ENCODE measurements around the gene HTT.

DNA sequence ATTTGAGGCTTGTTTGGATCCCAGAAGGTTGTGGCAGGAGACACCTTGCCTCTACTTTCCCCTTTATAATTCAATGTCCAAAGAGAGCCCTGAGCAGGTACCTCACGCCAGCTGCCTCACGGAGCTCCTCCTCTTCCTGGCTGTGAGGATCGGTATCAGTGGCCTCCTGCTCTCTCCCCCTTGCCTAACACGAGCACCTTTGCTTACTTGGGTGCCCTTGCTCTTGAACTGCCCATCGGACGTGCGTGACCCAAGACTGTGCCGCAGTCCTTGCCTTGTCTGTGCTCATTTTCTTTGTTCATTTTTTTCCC is 146.7 kb downstream of the HTT start:
- TF ChIP-seq, protein P1, sequence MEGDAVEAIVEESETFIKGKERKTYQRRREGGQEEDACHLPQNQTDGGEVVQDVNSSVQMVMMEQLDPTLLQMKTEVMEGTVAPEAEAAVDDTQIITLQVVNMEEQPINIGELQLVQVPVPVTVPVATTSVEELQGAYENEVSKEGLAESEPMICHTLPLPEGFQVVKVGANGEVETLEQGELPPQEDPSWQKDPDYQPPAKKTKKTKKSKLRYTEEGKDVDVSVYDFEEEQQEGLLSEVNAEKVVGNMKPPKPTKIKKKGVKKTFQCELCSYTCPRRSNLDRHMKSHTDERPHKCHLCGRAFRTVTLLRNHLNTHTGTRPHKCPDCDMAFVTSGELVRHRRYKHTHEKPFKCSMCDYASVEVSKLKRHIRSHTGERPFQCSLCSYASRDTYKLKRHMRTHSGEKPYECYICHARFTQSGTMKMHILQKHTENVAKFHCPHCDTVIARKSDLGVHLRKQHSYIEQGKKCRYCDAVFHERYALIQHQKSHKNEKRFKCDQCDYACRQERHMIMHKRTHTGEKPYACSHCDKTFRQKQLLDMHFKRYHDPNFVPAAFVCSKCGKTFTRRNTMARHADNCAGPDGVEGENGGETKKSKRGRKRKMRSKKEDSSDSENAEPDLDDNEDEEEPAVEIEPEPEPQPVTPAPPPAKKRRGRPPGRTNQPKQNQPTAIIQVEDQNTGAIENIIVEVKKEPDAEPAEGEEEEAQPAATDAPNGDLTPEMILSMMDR (IDR thresholded peaks at IDR 0.05; ENCODE audit: insufficient read depth, low read depth, low read length) = no peak
- no peak for TF ChIP-seq EZH2 (IDR thresholded peaks at IDR 0.05; ENCODE audit: insufficient read depth, low read length)

Data from astrocyte (in vitro differentiated cells and primary cell).